UCSD-AML1 (cell line): Measurements from ENCODE around the gene ARFIP2.
A peak's percentile ranks its signal among the peaks of the same experiment; 100 is the strongest.
"Not testable (repeated sequence)": the region's sequence is repeated elsewhere in the genome, so short reads cannot be mapped to it uniquely, and the experiment has no call there.

ENCODE experiments used
- DNase-seq: peaks from one replicate; lab custom pipeline; 2025; ENCODE audit not compliant: unreplicated experiment; lab: John Stamatoyannopoulos, UW

The ARFIP2 gene, protein sequence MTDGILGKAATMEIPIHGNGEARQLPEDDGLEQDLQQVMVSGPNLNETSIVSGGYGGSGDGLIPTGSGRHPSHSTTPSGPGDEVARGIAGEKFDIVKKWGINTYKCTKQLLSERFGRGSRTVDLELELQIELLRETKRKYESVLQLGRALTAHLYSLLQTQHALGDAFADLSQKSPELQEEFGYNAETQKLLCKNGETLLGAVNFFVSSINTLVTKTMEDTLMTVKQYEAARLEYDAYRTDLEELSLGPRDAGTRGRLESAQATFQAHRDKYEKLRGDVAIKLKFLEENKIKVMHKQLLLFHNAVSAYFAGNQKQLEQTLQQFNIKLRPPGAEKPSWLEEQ

DNA sequence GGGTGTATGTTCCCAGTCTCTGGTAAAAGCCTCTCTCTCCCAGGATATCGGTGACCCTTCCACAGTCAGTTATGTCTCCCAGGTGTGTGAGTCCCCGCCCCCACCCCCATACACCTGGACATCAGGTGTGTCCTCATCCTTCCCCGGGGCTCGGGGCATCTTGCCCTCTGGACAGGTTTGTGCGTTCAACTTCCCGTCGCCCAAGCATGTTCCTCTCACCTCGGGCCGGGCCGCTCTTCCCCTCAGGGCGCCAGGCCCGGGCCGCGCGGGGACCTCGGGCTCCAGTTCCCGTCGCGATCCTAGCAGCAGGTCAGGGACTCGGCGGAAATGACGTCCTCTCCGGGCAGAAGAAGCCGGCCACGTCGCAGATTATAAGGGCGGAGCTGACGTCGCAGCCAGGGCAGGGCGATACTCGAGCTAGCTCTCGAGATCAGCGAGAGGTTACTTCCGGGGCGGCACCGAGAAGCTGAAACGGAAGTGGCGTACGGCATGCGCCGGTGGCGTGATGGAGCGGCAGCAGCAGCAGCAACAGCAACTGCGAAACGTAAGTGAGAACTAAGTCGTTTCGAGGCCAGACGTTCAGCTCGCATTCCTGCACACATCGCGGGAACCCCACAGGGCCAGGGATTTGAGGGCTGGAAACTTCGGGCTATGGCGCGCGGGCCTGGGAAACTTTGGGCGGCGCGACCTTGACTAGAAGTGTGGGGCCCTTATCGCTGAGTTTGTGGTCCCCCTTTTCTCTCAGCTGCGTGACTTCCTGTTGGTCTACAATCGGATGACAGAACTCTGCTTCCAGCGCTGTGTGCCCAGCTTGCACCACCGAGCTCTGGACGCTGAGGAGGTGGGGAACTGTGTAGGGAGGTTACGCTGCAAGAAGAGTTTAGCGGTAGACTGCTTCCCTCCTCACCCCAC lies at the start of gene ARFIP2, which contains the start of gene TIMM10B:
Gene ARFIP2, minus strand, starts transcription at position 320 of the 912 bp plus-strand sequence. CDS start 910 bp downstream, outside the sequence.
Gene TIMM10B, plus strand, starts transcription at position 490 of the 912 bp plus-strand sequence. Its CDS starts 16 bp downstream, at position 506.
- peak; percentile 96 for DNase-seq

DNA sequence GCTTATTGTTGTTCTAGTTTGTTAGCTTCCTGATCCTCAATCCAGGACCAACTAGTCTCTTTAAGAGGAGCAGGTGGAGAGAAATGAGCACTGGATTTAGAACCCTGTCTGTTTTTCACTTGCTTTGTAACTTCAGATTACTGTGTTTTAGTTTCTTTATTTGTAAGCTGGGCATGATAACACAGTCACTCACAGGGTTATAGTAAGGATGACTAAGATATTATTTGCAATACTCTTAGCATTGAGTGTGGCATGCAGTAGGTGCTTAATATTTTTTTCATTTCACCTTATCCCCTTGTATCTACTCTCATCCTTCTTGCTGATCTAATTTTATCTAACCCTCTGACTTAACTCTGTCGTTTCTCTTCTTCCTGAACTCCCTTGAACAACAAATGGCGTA lies 49.7 kb upstream of the ARFIP2 start:
- DNase-seq = no peak

- no peak for DNase-seq
These were observed 48.1 kb upstream of the ARFIP2 start for GRCh38 chr11:6529266-6529665.

- DNase-seq = no peak
These were observed 45.4 kb upstream of the ARFIP2 start for GRCh38 chr11:6526411-6527135.

GRCh38 chr11:6523253-6523652 lies 42.1 kb upstream of the ARFIP2 start:
- no peak for DNase-seq

DNA sequence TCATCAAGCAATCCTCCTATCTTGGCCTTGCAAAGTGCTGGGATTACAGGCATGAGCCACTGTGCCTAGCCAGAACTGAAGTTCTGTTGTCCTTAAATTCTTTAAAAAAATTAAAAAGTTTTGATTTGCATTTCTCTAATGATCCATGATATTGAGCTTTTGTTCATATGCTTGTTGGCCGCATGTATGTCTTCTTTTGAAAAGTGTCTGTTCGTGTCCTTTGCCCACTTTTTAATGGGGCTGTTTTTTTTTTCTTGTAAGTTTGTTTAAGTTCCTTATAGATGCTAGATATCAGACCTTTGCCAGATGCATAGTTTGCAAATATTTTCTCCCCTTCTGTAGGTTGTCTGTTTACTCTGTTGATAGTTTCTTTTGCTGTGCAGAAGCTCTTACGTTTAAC lies 40.8 kb upstream of the ARFIP2 start:
- DNase-seq = not testable (repeated sequence)

GRCh38 chr11:6520265-6520664 lies 39.1 kb upstream of the ARFIP2 start:
- no peak for DNase-seq

DNA sequence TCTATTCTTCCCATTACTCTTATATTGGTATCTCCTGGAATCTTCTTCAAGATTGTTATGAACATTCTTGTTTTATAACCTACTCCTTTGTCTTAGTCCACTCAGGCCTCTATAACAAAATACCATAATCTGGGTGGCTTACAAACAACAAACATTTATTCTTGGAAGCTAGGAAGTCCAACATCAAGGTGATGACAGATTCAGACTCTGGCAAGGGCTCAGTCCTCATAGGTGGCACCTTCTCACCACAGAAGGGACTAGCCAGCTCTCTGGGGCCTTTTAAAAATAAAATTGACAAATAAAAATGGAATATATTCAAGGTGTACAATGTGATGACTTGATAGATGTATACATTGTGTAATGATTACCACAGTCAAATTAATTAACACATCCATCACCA lies 35.7 kb upstream of the ARFIP2 start:
- DNase-seq = no peak

GRCh38 chr11:6505577-6506240 lies 24.6 kb upstream of the ARFIP2 start:
- no peak for DNase-seq

- no peak for DNase-seq
These were observed 23.0 kb upstream of the ARFIP2 start for GRCh38 chr11:6504166-6504565.

DNA sequence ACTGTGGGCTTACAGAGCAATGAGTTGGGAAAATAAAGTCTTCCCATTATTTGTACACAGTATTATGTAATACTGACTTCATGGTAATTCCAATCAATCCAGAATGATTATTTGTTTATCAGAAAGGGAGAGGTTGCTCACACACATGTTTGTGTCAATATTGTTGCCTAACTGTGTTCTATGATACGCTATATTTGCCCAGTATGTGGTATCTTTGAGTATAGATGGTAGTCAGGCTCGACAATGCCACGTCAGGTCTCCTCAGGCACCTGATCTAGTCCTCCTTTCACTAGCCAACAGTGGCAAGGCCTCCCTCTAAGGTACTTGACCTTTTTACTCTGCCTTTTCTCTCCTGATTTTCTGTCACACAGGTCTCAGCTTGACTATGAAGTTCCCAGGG lies 21.3 kb upstream of the ARFIP2 start:
- no peak for DNase-seq

DNA sequence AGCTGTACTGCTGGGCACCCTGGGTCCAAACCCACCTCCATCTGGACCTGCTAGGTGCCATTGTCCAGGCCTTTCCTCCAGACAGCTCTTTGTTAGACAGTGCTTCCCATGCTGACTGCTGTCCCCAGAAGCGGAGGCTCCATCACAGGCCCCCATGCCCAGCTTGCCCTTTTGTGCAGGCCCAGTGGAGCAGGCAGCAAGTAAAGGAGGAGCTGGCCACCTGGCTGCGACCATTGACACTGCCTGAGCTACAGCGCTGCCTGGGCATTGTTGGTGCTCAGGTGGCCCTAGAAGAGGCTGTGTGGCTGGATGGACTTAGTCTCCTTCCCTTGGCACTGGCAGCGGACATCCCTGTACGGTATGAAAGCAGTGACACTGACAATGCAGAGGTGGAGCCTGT lies 17.4 kb upstream of the ARFIP2 start:
- DNase-seq = no peak

DNA sequence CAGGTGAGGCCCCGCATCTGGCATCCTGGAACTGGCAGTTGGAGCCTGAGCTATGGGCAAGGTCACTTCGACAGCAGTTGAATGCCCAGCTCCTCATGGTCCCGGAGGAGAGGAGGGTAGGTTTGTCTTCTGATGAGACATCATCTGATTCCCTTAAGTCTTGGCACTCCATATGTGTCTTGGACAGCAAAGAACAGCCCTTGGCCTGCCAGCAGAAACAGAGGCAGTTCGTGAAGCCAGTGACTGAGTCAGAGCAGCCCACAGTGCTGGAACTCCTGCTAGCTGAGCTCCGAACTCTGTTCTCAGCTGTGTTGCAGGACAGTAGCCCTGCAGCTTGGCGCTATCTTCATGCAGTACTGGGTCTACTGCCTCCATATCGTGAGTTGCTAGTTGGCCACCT lies 17.0 kb upstream of the ARFIP2 start:
- no peak for DNase-seq

GRCh38 chr11:6497069-6497839 lies 16.1 kb upstream of the ARFIP2 start, which contains the start of gene DNHD1:
TSS of gene DNHD1 (plus strand) at chr11:6497280. CDS start at chr11:6498216, 936 bp downstream.
- no peak for DNase-seq

- DNase-seq = no peak
These were observed 8.2 kb upstream of the ARFIP2 start for GRCh38 chr11:6489306-6489705.

DNA sequence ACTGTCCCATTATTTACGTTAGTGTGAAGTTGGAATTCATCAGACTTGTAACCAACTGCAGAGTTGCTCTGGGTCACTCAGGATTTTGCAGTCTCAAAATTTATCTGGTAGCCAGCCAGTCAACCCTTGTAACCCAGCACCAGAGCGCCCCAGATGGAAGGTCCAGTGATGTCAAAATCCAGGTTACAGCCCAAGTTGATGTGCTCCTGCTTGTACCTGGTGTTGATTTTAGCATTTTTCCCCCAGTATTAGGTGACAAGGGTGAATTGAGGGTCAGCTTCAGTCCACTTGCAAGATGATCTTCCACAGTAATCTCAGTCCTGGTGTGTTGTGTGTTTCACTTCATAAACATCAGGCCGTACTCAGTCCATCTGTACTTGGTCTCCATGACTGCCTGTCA lies 7.7 kb upstream of the ARFIP2 start:
- DNase-seq = no peak

DNA sequence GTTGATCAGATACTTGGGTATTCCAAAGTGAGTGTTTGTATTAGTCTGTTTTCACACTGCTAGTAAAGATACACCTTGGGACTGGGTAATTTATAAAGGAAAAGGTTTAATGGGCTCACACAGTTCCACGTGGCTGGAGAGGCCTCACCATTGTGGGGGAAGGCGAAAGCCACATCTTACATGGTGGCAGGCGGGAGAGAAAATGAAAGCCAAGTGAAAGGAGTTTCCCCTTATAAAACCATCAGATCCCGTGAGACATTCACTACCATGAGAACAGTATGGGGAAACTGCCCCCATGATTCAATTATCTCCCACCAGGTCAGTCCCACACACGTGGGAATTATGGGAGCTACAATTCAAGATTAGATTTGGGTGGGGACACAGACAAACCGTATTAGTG lies 7.2 kb upstream of the ARFIP2 start:
- no peak for DNase-seq

GRCh38 chr11:6486938-6487337 lies 5.8 kb upstream of the ARFIP2 start:
- DNase-seq = no peak

DNA sequence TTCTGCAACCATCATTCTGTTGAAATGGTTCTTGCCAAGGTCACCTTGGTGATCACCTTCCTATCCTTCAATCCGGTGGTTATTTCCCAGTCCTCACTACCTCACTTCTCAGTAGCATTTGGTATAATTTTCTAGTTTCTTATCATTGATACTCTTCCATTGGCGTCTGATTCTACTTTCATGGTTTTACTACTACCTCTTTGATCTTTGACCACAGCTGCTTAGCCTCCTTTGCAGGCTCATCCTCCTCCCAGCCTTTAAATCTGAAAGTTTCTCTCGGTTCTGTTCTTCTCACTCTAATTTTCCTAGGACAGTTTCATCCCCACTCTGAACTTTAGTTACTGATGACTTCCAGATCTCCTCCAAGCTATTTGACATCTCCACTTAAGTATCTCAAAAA lies 5.1 kb upstream of the ARFIP2 start:
- DNase-seq = no peak

- no peak for DNase-seq
These were observed 4.5 kb upstream of the ARFIP2 start for GRCh38 chr11:6485661-6486060.
